ENCODE data around the gene MRGPRE. TPM values are rescaled to one million over a fixed set of nuclear protein-coding genes. Genes with fewer than 3 reads are reported as not detected.

Gene MRGPRE
- total RNA-seq, 4 donors from 2014 or later: 0.46 TPM; not detected in 3

DNA sequence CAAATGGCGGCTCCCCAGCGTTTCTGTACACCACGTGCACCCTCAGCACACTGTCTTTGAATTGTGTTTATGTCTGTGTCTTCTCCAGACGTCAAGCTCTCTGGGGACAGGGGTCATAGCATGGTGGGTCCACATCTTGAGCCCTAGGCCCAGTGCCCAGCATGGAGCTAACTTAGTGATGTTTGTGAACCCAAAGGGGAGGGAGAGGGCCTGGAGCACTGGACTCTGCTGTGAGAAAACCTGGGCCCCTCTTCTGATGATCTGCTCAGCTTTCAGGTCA lies 17.9 kb downstream of the MRGPRE start:
- H3K36me3 ChIP-seq: no peaks in the 10 kb centered on the region
- H3K4me1 ChIP-seq: peaks cover 5 to 8% (median 7%) of the 10 kb centered on the region in 4 donors
- DNase-seq (ENCODE audit: extremely low spot score): no peak
- no peak overlapping the region for H3K27ac ChIP-seq (replicated peaks in 1 of 4)
- H3K27me3 ChIP-seq: peaks cover 0 to 56% (median 9%) of the 10 kb centered on the region in 4 donors
- peaks cover 0 to 16% (median 6%) of the 10 kb centered on the region in 4 donors for H3K9me3 ChIP-seq
- H3K4me3 ChIP-seq: no peak overlapping the region
- intact Hi-C loops (cut with DNase I): no loop called here
- 75% methylated on average over 4 of the region's 4 CpGs for WGBS
- TF ChIP-seq EP300 (IDR thresholded peaks at IDR 0.05): no peak
- TF ChIP-seq, protein P1, sequence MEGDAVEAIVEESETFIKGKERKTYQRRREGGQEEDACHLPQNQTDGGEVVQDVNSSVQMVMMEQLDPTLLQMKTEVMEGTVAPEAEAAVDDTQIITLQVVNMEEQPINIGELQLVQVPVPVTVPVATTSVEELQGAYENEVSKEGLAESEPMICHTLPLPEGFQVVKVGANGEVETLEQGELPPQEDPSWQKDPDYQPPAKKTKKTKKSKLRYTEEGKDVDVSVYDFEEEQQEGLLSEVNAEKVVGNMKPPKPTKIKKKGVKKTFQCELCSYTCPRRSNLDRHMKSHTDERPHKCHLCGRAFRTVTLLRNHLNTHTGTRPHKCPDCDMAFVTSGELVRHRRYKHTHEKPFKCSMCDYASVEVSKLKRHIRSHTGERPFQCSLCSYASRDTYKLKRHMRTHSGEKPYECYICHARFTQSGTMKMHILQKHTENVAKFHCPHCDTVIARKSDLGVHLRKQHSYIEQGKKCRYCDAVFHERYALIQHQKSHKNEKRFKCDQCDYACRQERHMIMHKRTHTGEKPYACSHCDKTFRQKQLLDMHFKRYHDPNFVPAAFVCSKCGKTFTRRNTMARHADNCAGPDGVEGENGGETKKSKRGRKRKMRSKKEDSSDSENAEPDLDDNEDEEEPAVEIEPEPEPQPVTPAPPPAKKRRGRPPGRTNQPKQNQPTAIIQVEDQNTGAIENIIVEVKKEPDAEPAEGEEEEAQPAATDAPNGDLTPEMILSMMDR (IDR thresholded peaks at IDR 0.05): no peak
- TF ChIP-seq POLR2AphosphoS5 (IDR thresholded peaks at IDR 0.05): no peak
- TF ChIP-seq POLR2A (IDR thresholded peaks at IDR 0.05; ENCODE audit: low read depth): no peak

DNA sequence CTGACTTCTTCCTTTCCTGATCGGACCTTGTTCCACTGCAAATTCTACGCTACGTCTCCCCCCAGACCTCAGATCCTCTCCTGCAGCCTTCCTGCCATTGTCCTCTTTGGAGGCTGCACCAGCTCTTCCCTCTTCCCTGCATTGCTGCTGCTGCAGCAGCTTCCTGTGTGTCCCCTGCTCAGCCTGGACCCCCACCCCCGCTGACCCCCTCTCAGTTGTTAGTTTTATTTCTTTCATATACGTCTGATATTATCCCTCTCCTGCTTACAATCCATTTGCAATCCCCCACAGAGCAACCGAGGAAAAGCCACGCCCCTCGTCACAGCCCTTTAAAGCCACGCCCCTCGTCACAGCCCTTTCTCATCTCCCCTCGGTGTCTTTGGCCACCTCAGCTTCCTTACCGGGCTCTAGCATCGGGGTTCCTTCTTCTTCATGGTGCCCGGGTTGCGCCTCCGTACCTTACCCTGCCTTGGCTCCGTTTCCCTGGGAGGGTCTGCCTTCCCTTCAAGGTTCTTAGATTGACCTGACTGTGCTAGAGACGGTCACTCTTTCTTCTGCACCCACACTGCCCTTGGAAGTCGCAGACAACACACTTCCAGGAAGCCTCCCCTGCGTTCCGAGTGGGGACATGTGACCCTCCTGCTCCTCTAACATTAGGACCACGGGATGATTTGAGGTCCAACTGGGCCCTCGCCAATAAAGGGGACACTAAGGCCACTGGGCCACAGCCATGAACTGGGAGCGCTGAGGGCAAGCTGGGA lies 18.4 kb downstream of the MRGPRE start:
- TF ChIP-seq, protein P1 (IDR thresholded peaks at IDR 0.05): no peak
- TF ChIP-seq POLR2AphosphoS5 (IDR thresholded peaks at IDR 0.05): no peak
- no peak for TF ChIP-seq EP300 (IDR thresholded peaks at IDR 0.05)
- TF ChIP-seq POLR2A (IDR thresholded peaks at IDR 0.05; ENCODE audit: low read depth): no peak
- H3K9me3 ChIP-seq: peaks cover 0 to 16% (median 6%) of the 10 kb centered on the region in 4 donors
- peaks cover 0 to 51% (median 9%) of the 10 kb centered on the region in 4 donors for H3K27me3 ChIP-seq
- H3K4me3 ChIP-seq: no peak overlapping the region
- no peaks in the 10 kb centered on the region for H3K36me3 ChIP-seq
- H3K27ac ChIP-seq (replicated peaks in 1 of 4): no peak overlapping the region
- 64% methylated on average over 24 of the region's 24 CpGs for WGBS
- H3K4me1 ChIP-seq: peaks cover 5 to 8% (median 7%) of the 10 kb centered on the region in 4 donors
- DNase-seq (ENCODE audit: extremely low spot score): no peak
- intact Hi-C loops (cut with DNase I): no loop called here

DNA sequence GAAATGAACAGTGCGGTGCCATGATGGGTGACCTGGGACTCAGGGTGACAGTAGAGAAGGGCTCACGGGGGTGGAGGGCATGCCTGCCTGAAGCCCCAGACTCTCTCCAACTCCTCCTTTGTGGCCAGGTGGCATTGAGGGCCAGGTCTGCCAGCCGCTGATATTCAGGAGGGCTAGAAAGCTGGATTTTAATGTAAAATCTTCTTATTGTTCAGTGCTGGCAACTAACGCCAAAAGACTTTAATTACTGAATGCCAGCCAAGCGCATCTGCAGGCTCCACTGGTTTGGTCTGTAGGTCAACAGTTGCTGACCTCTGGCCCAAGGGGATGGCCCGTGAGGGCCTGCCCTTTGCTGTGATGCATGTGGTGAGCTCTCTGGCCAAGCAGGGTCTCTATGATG lies 23.9 kb downstream of the MRGPRE start:
- intact Hi-C loops (cut with DNase I): no loop called here
- DNase-seq (ENCODE audit: extremely low spot score): no peak
- Histone ChIP-seq H3K36me3 (no peaks in the 10 kb centered on the region), H3K4me3 (no peak overlapping the region), H3K9me3 (peaks cover 0 to 16% (median 6%) of the 10 kb centered on the region in 4 donors), H3K27ac (replicated peaks in 1 of 4) (no peak overlapping the region), H3K4me1 (peaks cover 2 to 21% (median 18%) of the 10 kb centered on the region in 4 donors), H3K27me3 (peaks cover 0 to 15% (median 3%) of the 10 kb centered on the region in 4 donors)
- 89% methylated on average over 5 of the region's 6 CpGs for WGBS
- no peak for TF ChIP-seq POLR2A (IDR thresholded peaks at IDR 0.05; ENCODE audit: low read depth)
- TF ChIP-seq EP300 (IDR thresholded peaks at IDR 0.05): no peak
- TF ChIP-seq, protein P1 (IDR thresholded peaks at IDR 0.05): no peak

DNA sequence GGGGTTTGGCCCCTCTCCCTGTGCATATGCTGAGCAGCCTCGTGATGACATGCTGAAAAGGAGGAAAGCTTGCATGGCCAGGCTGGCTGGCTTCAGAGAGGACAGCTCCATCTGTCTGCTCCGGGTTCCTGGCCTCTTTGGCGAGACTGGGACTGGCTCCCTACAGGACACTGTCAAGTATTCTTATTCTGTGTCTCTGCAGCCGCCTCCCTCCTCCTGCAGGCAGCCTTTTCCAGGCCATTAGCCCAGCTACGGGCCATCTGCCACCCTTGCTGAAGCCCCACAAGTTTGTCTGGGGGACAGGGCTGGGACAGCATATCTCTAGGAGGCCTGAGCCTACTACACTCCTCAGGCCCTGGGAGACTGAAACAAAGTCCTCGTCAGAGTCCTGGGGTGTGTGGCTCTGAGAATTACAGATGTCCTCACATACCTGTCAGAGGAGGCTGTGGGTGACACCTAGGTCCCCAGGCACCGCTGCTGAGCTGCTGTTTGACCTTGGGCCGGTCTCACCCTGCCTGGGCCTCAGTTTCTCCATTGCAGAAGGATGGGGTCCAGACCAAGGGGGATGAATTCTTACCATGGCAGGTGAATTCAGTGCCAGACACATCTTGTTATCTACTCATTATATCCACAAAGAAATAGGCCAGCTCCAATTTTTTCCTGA lies 24.6 kb downstream of the MRGPRE start:
- Histone ChIP-seq H3K9me3 (peaks cover 0 to 16% (median 6%) of the 10 kb centered on the region in 4 donors), H3K4me3 (no peak overlapping the region), H3K27me3 (peaks cover 0 to 22% (median 9%) of the 10 kb centered on the region in 4 donors), H3K4me1 (peaks cover 7 to 27% (median 23%) of the 10 kb centered on the region in 4 donors), H3K36me3 (no peaks in the 10 kb centered on the region), H3K27ac (replicated peaks in 1 of 4) (no peak overlapping the region)
- WGBS: 90% methylated on average over 4 of the region's 8 CpGs
- intact Hi-C loops (cut with DNase I): no loop called here
- TF ChIP-seq POLR2A (IDR thresholded peaks at IDR 0.05; ENCODE audit: low read depth): no peak
- no peak for TF ChIP-seq EP300 (IDR thresholded peaks at IDR 0.05)
- TF ChIP-seq, protein P1 (IDR thresholded peaks at IDR 0.05): no peak
- DNase-seq (ENCODE audit: extremely low spot score): no peak
